Measurements from ENCODE around the gene TMEM115. TPM values are rescaled to one million over a fixed set of nuclear protein-coding genes. Genes with fewer than 3 reads are reported as not detected.

Gene TMEM115
- total RNA-seq, 4 donors from 2014 or later = 30.5 to 44.5 (median 41.2) TPM

- TF ChIP-seq, protein P1, sequence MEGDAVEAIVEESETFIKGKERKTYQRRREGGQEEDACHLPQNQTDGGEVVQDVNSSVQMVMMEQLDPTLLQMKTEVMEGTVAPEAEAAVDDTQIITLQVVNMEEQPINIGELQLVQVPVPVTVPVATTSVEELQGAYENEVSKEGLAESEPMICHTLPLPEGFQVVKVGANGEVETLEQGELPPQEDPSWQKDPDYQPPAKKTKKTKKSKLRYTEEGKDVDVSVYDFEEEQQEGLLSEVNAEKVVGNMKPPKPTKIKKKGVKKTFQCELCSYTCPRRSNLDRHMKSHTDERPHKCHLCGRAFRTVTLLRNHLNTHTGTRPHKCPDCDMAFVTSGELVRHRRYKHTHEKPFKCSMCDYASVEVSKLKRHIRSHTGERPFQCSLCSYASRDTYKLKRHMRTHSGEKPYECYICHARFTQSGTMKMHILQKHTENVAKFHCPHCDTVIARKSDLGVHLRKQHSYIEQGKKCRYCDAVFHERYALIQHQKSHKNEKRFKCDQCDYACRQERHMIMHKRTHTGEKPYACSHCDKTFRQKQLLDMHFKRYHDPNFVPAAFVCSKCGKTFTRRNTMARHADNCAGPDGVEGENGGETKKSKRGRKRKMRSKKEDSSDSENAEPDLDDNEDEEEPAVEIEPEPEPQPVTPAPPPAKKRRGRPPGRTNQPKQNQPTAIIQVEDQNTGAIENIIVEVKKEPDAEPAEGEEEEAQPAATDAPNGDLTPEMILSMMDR (IDR thresholded peaks at IDR 0.05; ENCODE audit: low read depth) = no peak
Measured at GRCh38 chr3:50351323-50351697, 8.0 kb downstream of the TMEM115 start.

- TF ChIP-seq, protein P1 (IDR thresholded peaks at IDR 0.05; ENCODE audit: low read depth) = no peak
Measured at GRCh38 chr3:50350527-50351322, 8.6 kb downstream of the TMEM115 start, which contains the start of the genes CYB561D2 and NPRL2. TSS of gene CYB561D2 (plus strand) at chr3:50350862. CDS start at chr3:50351434, 572 bp downstream. TSS of gene NPRL2 (minus strand) at chr3:50350775. CDS start at chr3:50350652, 123 bp downstream.

- TF ChIP-seq, protein P1 (IDR thresholded peaks at IDR 0.05; ENCODE audit: low read depth) = no peak
Measured at GRCh38 chr3:50350213-50350526, 9.2 kb downstream of the TMEM115 start.

GRCh38 chr3:50347187-50347813, 12.0 kb downstream of the TMEM115 start:
- TF ChIP-seq, protein P1 (IDR thresholded peaks at IDR 0.05; ENCODE audit: low read depth) = no peak

DNA sequence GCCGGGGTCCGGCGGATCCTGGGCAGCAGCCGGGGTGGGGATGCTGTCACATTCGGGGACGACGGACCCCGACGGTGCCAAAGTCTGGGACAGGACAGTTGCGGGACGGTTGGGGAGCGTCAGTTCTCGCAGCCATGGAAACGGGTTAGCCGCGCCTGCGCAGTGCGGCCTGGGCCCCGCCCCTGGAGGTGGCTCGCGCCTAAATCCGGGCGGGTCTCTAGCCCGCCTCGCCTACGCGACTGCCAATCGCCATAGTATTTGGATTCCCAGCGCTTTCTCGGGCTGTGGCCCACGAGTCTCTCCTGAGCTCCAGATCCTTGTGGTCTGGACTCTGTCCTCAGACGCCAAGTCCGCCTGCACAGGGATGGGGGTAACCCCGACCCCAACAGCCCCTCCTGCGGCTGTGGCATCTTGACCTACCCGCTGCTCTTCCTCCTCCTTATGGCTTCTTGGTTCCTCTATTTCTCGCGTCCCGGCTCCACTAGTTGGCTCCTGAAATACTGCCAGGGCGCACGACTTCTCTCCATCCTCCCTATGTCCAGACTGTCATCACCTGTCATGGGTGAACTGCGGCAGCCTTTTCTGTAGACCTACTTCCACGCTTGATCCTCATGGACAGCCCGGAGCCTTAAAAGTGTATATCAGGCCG, 13.6 kb downstream of the TMEM115 start, which contains the start of gene ZMYND10:
Gene ZMYND10 (minus strand): TSS at position 147 of the 649 bp plus-strand sequence. CDS start 153 bp downstream, outside the sequence.
- TF ChIP-seq, protein P1 (IDR thresholded peaks at IDR 0.05; ENCODE audit: low read depth) = no peak

DNA sequence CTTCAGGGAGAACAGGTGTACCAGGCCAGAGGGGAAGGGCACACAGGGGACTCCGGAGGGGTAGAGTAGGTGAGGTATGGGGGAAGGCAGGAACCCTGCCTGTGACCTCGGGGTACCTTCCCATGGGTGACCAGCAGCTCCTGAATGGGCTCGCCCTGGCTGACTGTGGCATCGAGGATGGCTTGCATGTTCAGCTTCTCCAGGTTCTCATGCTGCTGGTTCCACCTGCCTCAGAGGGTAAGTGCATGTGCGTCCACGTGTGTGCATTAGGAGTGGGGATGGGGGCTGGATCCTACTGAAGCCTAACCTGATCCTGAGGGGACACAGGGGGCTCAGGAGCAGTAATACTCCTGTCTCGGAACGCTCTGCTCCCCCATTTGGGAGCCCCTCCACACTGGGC, 14.3 kb downstream of the TMEM115 start:
- TF ChIP-seq, protein P1 (IDR thresholded peaks at IDR 0.05; ENCODE audit: low read depth) = no peak

All from subcutaneous adipose tissue (tissue), 4 donors.